Cardiac septum (tissue), 1 donor: Measurements from ENCODE around the gene DCDC2B. TPM values are rescaled to one million over a fixed set of nuclear protein-coding genes. Genes with fewer than 3 reads are reported as not detected.
A peak's percentile ranks its signal among the peaks of the same experiment; 100 is the strongest.

Source experiments
- DNase-seq: peaks from one replicate; pipeline ENCODE4 v3.0.0-alpha.2; 2020; ENCODE audit warnings: low spot score
- intact Hi-C: fragments of 100-400 bp; cut with DNase I; formaldehyde crosslinking; loops from one replicate; pipeline ENCODE4 v1.14.0; 2022
- total RNA-seq: library from RNA; stranded (reverse); fragmentation: NEBNext Ultra II Directional; extraction: Animal tissue kit (Norgen Biotek cat#: 25700); gene quantifications from one replicate; pipeline ENCODE4 v1.2.1, GENCODE V29; 2021
- donor health status: DM: no; HTN: no; CAD: no.

Gene DCDC2B
- total RNA-seq, 1 donor from 2014 or later = not detected

- no peak for DNase-seq
- intact Hi-C loops = loop anchor here (5.0 kb wide), 1 partner anchor 88 kb away; the partner anchor contains the start of gene KPNA6
Measured at GRCh38 chr1:32195531-32195930, 13.4 kb upstream of the DCDC2B start.

- DNase-seq = no peak
- intact Hi-C loops = loop anchor here (5.0 kb wide), 1 partner anchor 89 kb away; the partner anchor contains the start of gene KPNA6
Measured at GRCh38 chr1:32195972-32196823, 12.7 kb upstream of the DCDC2B start.

GRCh38 chr1:32197074-32197473, 11.8 kb upstream of the DCDC2B start:
- intact Hi-C loops = loop anchor here (5.0 kb wide), 1 partner anchor 90 kb away; the partner anchor contains the start of gene KPNA6
- DNase-seq = no peak

- no peak for DNase-seq
- intact Hi-C loops = loop anchor here (5.0 kb wide), 1 partner anchor 91 kb away; the partner anchor contains the start of gene KPNA6
Measured at GRCh38 chr1:32197837-32198236, 11.1 kb upstream of the DCDC2B start.

GRCh38 chr1:32198237-32199042, 10.4 kb upstream of the DCDC2B start:
- intact Hi-C loops = loop anchor here (5.0 kb wide), 1 partner anchor 91 kb away; the partner anchor contains the start of gene KPNA6
- DNase-seq = no peak

GRCh38 chr1:32199043-32199716, 9.7 kb upstream of the DCDC2B start:
- intact Hi-C loops = loop anchor here (5.0 kb wide), 1 partner anchor 92 kb away; the partner anchor contains the start of gene KPNA6
- no peak for DNase-seq

- DNase-seq = peak; percentile 84
- intact Hi-C loops = loop anchor here (5.0 kb wide), 1 partner anchor 92 kb away; the partner anchor contains the start of gene KPNA6
Measured at GRCh38 chr1:32199717-32200072, 9.2 kb upstream of the DCDC2B start.

- intact Hi-C loops = no loop called here
- peak; percentile 82 for DNase-seq
Measured at GRCh38 chr1:32200226-32201010, 8.5 kb upstream of the DCDC2B start, which contains the start of gene CCDC28B. Gene CCDC28B, plus strand, starts transcription at chr1:32200595. Its CDS starts 1,341 bp downstream, at chr1:32201936.

GRCh38 chr1:32201011-32201855, 7.7 kb upstream of the DCDC2B start:
- peak; percentile 87 for DNase-seq
- intact Hi-C loops = no loop called here

GRCh38 chr1:32204943-32205361, 3.9 kb upstream of the DCDC2B start:
- intact Hi-C loops = no loop called here
- no peak for DNase-seq

- intact Hi-C loops = no loop called here
- DNase-seq = peak; percentile 93
Measured at GRCh38 chr1:32205401-32206370, 3.2 kb upstream of the DCDC2B start, which contains the start of gene IQCC. Gene IQCC, plus strand, starts transcription at chr1:32205671. Its CDS starts 11 bp downstream, at chr1:32205682.

GRCh38 chr1:32208469-32208868, 420 bp upstream of the DCDC2B start:
- DNase-seq = no peak
- intact Hi-C loops = no loop called here

GRCh38 chr1:32215629-32216480, 7.0 kb downstream of the DCDC2B start:
- intact Hi-C loops = loop anchor here (2.0 kb wide), 1 partner anchor 99 kb away; no protein-coding TSS in a partner anchor
- DNase-seq = no peak

GRCh38 chr1:32216566-32216965, 7.7 kb downstream of the DCDC2B start:
- DNase-seq = no peak
- intact Hi-C loops = loop anchor here (2.0 kb wide), 1 partner anchor 98 kb away; no protein-coding TSS in a partner anchor

- intact Hi-C loops = no loop called here
- DNase-seq = no peak
Measured at GRCh38 chr1:32219022-32219421, 10.1 kb downstream of the DCDC2B start.
